ENCODE measurements around the gene EYA2. TPM values are rescaled to one million over a fixed set of nuclear protein-coding genes. Genes with fewer than 3 reads are reported as not detected.
"Not testable (repeated sequence)": the region's sequence is repeated elsewhere in the genome, so short reads cannot be mapped to it uniquely, and the experiment has no call there.

The EYA2 gene
- total RNA-seq, 6 experiments from 2014 or later, result 0.14 to 0.51 (median 0.28) TPM; not detected in 1

GRCh38 chr20:46928580-46929132 is 34.0 kb downstream of the EYA2 start:
- no peak for DNase-seq
- peaks cover 19% of the 10 kb centered on the region for H3K27me3 Mint-ChIP-seq (ENCODE audit: insufficient read depth)

DNA sequence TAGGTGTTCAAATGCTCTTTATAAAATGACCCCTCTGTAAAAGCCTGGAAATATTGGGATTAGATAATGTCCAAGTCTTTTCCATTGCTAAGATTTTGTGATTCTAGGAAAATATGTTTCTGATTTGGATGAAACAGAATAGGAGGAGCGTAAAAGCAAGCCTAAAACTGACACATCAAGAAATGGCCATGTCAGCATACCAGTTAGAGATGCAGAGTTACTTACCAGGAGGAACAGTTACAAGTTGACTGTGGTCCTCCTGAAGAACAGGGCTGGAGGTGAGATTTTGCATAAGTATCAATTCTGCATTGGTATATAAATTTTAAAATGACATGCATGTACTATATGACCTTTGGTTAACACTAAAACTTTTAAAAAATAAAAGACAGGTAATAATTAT is 35.3 kb downstream of the EYA2 start:
- Mint-ChIP-seq H3K4me3 (no peak overlapping the region), H3K27me3 (ENCODE audit: insufficient read depth) (peaks cover 23% of the 10 kb centered on the region), H3K9me3 (no peaks in the 10 kb centered on the region), H3K36me3 (ENCODE audit: low read depth) (no peaks in the 10 kb centered on the region), H3K27ac (no peak overlapping the region), H3K4me1 (ENCODE audit: low read depth) (peaks cover 6% of the 10 kb centered on the region)
- TF ChIP-seq, protein P1, sequence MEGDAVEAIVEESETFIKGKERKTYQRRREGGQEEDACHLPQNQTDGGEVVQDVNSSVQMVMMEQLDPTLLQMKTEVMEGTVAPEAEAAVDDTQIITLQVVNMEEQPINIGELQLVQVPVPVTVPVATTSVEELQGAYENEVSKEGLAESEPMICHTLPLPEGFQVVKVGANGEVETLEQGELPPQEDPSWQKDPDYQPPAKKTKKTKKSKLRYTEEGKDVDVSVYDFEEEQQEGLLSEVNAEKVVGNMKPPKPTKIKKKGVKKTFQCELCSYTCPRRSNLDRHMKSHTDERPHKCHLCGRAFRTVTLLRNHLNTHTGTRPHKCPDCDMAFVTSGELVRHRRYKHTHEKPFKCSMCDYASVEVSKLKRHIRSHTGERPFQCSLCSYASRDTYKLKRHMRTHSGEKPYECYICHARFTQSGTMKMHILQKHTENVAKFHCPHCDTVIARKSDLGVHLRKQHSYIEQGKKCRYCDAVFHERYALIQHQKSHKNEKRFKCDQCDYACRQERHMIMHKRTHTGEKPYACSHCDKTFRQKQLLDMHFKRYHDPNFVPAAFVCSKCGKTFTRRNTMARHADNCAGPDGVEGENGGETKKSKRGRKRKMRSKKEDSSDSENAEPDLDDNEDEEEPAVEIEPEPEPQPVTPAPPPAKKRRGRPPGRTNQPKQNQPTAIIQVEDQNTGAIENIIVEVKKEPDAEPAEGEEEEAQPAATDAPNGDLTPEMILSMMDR (IDR thresholded peaks at IDR 0.05), result no peak
- DNase-seq, result no peak

More at GRCh38 chr20:46928580-46929132, 34.0 kb downstream of the EYA2 start:
- Mint-ChIP-seq H3K4me1 (ENCODE audit: low read depth) (peaks cover 6% of the 10 kb centered on the region), H3K36me3 (ENCODE audit: low read depth) (no peaks in the 10 kb centered on the region), H3K4me3 (no peak overlapping the region), H3K27ac (no peak overlapping the region), H3K9me3 (no peaks in the 10 kb centered on the region)
- TF ChIP-seq, protein P1 (IDR thresholded peaks at IDR 0.05), result no peak

DNA sequence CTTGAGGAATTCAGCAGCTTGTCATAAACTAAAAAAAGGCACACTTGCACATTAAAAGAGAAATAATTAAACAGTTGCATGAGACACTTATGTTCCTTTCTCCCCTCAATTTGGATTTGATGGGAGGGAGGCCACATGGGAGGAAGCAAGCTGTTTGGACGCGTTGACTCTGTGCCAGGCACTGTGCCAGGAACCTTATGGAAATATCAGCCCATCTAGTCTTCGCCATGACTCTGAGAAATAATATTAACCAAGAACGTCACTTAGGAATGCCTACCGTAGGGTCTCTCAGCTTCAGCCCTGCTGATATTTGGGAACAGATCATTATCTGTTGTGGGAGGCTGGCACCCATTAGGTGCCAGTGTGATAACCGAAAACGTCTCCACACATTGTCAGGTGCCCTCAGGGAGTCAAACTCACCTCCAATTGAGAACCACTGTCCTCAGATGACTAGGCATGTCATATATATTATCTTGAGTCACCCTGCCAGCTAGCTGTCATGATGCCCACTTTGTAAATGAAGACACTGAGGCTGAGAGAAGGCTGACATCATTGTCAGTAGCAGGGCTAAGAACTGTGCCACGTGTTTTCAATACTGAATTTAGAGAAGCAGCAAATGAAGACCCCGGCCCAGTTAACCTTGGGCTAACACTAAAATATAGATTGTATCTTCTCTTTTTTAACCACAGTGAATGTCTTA is 36.1 kb downstream of the EYA2 start:
- no peak overlapping the region for H3K27ac Mint-ChIP-seq
- TF ChIP-seq, protein P1 (IDR thresholded peaks at IDR 0.05), result no peak
- no peak overlapping the region for H3K4me3 Mint-ChIP-seq
- peaks cover 25% of the 10 kb centered on the region for H3K27me3 Mint-ChIP-seq (ENCODE audit: insufficient read depth)
- no peaks in the 10 kb centered on the region for H3K36me3 Mint-ChIP-seq (ENCODE audit: low read depth)
- no peaks in the 10 kb centered on the region for H3K9me3 Mint-ChIP-seq
- H3K4me1 Mint-ChIP-seq (ENCODE audit: low read depth), result peaks cover 6% of the 10 kb centered on the region
- no peak for DNase-seq

DNA sequence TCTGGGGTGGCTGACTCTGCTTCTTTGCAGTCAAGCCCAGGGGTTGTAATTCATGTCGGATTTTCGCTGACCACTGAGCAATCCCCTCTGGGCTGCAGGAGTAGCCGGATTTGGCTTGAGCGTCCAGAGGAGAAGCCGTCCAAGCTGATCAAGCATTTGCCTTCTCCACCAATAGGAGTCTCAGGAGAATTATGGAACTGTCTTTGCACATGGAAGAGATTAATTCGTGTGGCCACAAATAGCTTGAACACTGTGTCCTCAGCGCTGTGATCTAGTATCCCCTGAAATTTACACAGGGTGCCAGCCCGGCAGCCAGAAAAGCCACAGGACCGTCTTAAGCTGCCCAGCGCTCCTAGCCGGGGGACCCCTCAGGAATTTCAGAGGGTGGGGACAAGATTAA is 37.1 kb downstream of the EYA2 start:
- TF ChIP-seq, protein P1 (IDR thresholded peaks at IDR 0.05), result no peak
- Mint-ChIP-seq H3K27me3 (ENCODE audit: insufficient read depth) (peaks cover 25% of the 10 kb centered on the region), H3K36me3 (ENCODE audit: low read depth) (no peaks in the 10 kb centered on the region), H3K4me3 (no peak overlapping the region), H3K4me1 (ENCODE audit: low read depth) (peaks cover 6% of the 10 kb centered on the region), H3K27ac (no peak overlapping the region), H3K9me3 (no peaks in the 10 kb centered on the region)
- DNase-seq, result no peak

GRCh38 chr20:46932439-46932838 is 37.8 kb downstream of the EYA2 start:
- not testable (repeated sequence) for H3K4me3 Mint-ChIP-seq; H3K27ac Mint-ChIP-seq; DNase-seq; H3K36me3 Mint-ChIP-seq (ENCODE audit: low read depth); H3K9me3 Mint-ChIP-seq; H3K4me1 Mint-ChIP-seq (ENCODE audit: low read depth)
- peaks cover 25% of the 10 kb centered on the region for H3K27me3 Mint-ChIP-seq (ENCODE audit: insufficient read depth)

GRCh38 chr20:46933150-46933549 is 38.5 kb downstream of the EYA2 start:
- TF ChIP-seq, protein P1 (IDR thresholded peaks at IDR 0.05), result no peak

More at GRCh38 chr20:46933150-46933549, 38.5 kb downstream of the EYA2 start:
- H3K27ac Mint-ChIP-seq, result no peak overlapping the region
- DNase-seq, result no peak
- H3K36me3 Mint-ChIP-seq (ENCODE audit: low read depth), result no peaks in the 10 kb centered on the region
- H3K27me3 Mint-ChIP-seq (ENCODE audit: insufficient read depth), result peaks cover 26% of the 10 kb centered on the region
- H3K4me3 Mint-ChIP-seq, result no peak overlapping the region
- H3K4me1 Mint-ChIP-seq (ENCODE audit: low read depth), result peaks cover 6% of the 10 kb centered on the region
- H3K9me3 Mint-ChIP-seq, result no peaks in the 10 kb centered on the region
